ENCODE measurements around the gene TMF1.

Gene TMF1

GRCh38 chr3:69085168-69085832 is 33.2 kb upstream of the TMF1 start:
- peak; percentile 68 to 76 for DNase-seq
- TF ChIP-seq POLR2A (IDR thresholded peaks at IDR 0.05; ENCODE audit: low read length) (no peak), GATA1 (IDR thresholded peaks at IDR 0.05; ENCODE audit: low read depth, low read length) (no peak)

GRCh38 chr3:69084326-69085167 is 32.4 kb upstream of the TMF1 start, which contains the start of gene ARL6IP5:
TSS of gene ARL6IP5 (plus strand) at chr3:69084937. CDS start at chr3:69085048, 111 bp downstream.
- TF ChIP-seq POLR2A (IDR thresholded peaks at IDR 0.05; ENCODE audit: low read length) (peak; percentile 64), GATA1 (IDR thresholded peaks at IDR 0.05; ENCODE audit: low read depth, low read length) (no peak)
- DNase-seq = peak; percentile 94

DNA sequence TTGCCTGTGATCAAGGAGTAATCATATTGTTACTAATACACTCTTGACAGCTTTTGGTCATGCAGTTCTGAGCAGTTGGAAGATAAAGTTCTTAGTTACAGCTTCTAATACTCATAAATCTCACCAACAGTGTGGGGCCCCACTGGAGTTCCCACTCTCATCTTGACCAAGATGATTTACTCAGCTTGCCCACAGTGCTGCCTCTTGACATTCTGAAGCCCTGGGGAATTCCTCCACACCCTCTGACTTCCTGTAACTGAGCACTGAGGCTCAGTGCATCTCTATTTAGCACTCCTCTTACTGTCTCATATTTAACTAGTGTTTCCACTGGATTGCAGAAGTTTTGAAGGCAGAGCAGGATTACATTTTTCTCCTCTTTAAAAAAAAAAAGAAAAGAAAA is 30.7 kb upstream of the TMF1 start:
- DNase-seq = peak in 1 of 2 experiments; percentile 30
- TF ChIP-seq GATA1 (IDR thresholded peaks at IDR 0.05; ENCODE audit: low read depth, low read length) (no peak), POLR2A (IDR thresholded peaks at IDR 0.05; ENCODE audit: low read length) (no peak)

- TF ChIP-seq POLR2A (IDR thresholded peaks at IDR 0.05; ENCODE audit: low read length) (peak; percentile 4), GATA1 (IDR thresholded peaks at IDR 0.05; ENCODE audit: low read depth, low read length) (no peak)
- no peak for DNase-seq
These were observed 30.2 kb upstream of the TMF1 start for GRCh38 chr3:69082361-69082760.

- peak; percentile 71 to 87 for DNase-seq
- TF ChIP-seq GATA1 (IDR thresholded peaks at IDR 0.05; ENCODE audit: low read depth, low read length) = no peak
- TF ChIP-seq POLR2A (IDR thresholded peaks at IDR 0.05; ENCODE audit: low read length) = peak; percentile 20
These were observed 29.6 kb upstream of the TMF1 start for GRCh38 chr3:69081583-69082262.

- TF ChIP-seq GATA1 (IDR thresholded peaks at IDR 0.05; ENCODE audit: low read depth, low read length) = no peak
- peak; percentile 20 for TF ChIP-seq POLR2A (IDR thresholded peaks at IDR 0.05; ENCODE audit: low read length)
These were observed 28.2 kb upstream of the TMF1 start, which contains the start of gene UBA3 for GRCh38 chr3:69080233-69080920. TSS of gene UBA3 (minus strand) at chr3:69080365. CDS start at chr3:69080353, 12 bp downstream.

DNA sequence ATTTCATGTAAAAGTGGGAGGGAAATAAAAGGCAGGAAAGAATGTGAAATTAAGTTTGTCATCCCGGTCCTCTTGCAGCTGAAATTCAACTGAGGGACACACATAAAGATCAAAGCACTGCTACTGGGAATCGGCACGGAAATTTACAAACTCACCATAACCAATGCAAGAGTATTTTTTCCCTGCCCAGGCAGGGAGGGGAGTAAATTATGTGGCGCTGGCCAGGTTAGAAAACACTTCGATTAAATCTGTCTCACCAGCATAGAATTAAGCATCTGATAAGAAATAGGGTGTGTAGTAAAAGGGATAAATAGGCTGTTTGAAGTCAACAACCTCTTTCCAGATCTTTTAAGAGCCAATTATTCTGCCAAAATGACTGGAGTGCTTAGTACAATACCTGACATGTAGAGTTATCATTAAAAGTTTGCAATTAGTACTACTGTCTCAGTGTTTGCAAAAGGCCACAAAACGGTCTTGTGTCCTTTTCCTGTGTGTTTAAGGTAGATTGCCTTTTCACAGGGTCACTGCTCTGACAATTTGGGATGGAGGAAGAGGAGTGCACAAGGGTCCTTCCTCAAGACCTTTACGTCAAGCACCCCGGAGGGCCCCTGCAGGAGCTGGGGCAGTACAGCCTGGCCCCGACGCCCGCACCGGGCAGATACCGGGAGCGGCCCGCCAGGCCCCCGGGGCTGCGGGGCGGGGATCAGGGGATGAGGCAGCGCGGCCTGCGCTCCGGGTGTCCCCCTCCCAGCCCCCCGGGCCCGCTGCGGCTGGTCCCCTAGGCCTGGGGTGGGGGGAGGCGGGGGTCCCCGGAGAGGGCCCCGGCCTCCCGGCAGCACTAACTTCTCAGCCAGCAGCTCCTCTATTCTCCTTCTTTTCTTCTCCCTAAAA is 27.4 kb upstream of the TMF1 start:
- no peak for TF ChIP-seq POLR2A (IDR thresholded peaks at IDR 0.05; ENCODE audit: low read length)
- no peak for TF ChIP-seq GATA1 (IDR thresholded peaks at IDR 0.05; ENCODE audit: low read depth, low read length)
- peak; percentile 52 to 64 for DNase-seq

More at GRCh38 chr3:69080233-69080920, 28.2 kb upstream of the TMF1 start, which contains the start of gene UBA3:
- peak; percentile 92 to 95 for DNase-seq

DNA sequence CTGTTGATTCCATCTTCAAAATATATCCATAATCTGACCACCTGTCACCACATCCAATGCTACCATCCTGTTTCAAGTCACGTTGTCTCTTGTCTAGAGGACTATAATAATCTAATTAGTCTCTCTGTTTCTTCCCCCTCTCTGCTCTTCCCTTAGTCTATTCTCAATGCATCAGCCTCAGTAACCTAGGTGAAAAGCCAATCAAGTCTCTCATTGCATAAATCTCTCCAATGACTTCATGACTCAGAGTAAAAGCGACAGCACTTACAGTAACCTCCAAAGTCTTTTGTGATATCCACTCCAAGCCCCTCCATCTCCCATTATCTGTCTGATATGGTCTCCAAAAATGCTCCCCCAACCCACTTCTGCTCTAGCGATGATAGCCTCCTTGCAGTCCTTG is 20.8 kb upstream of the TMF1 start:
- TF ChIP-seq POLR2A (IDR thresholded peaks at IDR 0.05; ENCODE audit: low read length) (no peak), GATA1 (IDR thresholded peaks at IDR 0.05; ENCODE audit: low read depth, low read length) (no peak)
- no peak for DNase-seq

DNA sequence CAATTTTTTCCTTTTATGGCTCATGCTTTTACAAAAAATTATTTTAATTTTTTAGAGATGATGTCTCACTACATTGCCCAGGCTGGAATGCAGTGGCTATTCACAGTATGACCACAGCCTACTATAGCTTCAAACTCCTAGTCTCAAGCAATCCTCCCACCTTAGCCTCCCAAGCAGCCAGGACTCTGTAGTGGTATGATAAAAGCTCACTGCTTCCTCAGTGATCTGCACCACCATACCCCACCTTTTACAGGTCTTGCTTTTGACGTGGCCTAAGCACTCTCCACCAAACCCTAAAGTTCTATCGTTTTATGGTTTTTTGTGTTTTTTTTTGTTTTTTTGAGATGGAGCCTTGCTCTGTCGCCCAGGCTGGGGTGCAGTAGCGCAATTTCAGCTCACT is 14.0 kb upstream of the TMF1 start:
- DNase-seq = no peak
- TF ChIP-seq POLR2A (IDR thresholded peaks at IDR 0.05; ENCODE audit: low read length) (no peak), GATA1 (IDR thresholded peaks at IDR 0.05; ENCODE audit: low read depth, low read length) (no peak)

- TF ChIP-seq POLR2A (IDR thresholded peaks at IDR 0.05; ENCODE audit: low read length) = no peak
- no peak for TF ChIP-seq GATA1 (IDR thresholded peaks at IDR 0.05; ENCODE audit: low read depth, low read length)
- DNase-seq = no peak
These were observed 13.3 kb upstream of the TMF1 start for GRCh38 chr3:69065318-69065964.

- DNase-seq = no peak
- TF ChIP-seq POLR2A (IDR thresholded peaks at IDR 0.05; ENCODE audit: low read length) (no peak), GATA1 (IDR thresholded peaks at IDR 0.05; ENCODE audit: low read depth, low read length) (no peak)
These were observed 11.5 kb upstream of the TMF1 start for GRCh38 chr3:69063636-69064035.

GRCh38 chr3:69059688-69060087 is 7.6 kb upstream of the TMF1 start:
- no peak for DNase-seq
- no peak for TF ChIP-seq POLR2A (IDR thresholded peaks at IDR 0.05; ENCODE audit: low read length)
- no peak for TF ChIP-seq GATA1 (IDR thresholded peaks at IDR 0.05; ENCODE audit: low read depth, low read length)
